ENCODE data around the gene CAPZA2.

Gene CAPZA2

DNA sequence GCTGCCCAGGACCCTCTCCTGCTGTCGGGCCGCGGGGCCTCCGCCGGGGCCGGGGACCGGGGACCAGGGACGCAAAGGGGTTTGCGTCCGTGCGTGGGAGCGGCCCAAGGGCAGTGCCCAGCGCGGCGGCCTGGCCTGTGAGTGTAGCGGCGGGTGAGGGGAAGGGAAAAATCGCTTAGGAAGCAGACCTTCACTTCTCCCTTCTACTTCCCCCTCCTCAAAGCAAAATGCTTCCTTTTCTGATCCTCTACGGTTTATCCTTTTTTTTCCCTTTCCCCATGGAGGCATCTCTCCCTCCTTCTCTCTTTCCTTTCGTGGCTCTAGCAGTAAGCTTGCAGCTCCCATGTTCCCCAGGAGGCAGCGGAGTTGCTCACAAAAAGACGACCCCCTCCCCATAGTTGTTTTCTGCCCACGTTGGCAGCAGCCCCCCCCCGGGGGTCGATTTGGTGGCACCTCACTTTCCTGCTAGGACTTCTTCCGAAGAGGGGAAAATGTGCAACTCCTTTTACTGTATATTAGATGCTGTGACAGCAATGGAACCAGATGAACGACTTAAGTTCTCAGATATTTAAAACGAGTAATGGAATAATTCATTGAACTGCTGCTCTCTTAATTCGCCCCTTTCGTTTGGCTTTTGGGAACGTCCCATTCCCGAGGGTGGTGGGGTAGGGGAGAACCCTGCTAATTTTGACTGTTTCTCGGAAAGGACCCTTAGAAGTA, 724 bp downstream of the CAPZA2 start:
- H3K56ac ChIP-seq (ENCODE audit: low read length): peak overlapping the region; percentile 98
- no CpG with 5 or more reads among the region's 33 CpGs for WGBS (ENCODE audit: extremely low coverage, insufficient coverage, low lambda C conversion rate)
- H2BK15ac ChIP-seq (replicated peaks; ENCODE audit: low read depth): no peak overlapping the region

DNA sequence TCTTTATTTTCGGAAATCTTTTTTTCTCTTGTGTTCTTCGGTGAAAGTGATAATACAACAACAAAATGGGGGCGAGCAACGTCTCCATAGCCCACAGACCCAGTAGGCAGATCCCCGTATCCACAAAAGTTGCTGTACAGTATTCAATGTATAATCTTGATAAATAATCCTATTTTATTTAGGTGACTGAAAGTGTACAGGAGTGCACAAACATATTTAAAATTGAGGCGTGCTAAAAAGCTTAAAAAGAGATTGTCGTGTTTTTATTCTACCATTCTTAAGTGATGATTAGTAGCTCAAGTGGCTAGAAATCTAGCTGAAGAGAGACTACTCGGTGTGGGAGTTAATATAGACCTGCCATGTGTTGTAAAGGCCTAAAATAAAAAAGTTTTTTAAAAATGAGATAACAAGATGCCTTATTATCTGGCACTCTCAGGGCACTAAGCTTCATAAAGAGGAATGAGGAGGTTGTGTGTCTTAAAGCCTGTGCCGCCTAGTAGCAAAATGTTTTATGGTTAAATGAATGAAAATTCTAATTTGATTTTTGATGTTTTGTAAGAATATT, 1.6 kb downstream of the CAPZA2 start:
- WGBS (ENCODE audit: extremely low coverage, insufficient coverage, low lambda C conversion rate): no CpG with 5 or more reads among the region's 9 CpGs
- Histone ChIP-seq H3K4me2 (ENCODE audit: low read length) (peak overlapping the region; percentile 84), H4K8ac (ENCODE audit: low read depth, low read length) (no peak overlapping the region), H3K23ac (ENCODE audit: low read length) (no peak overlapping the region), H3K4me3 (ENCODE audit: low read length) (peak overlapping the region; percentile 58), H3K56ac (ENCODE audit: low read length) (peak overlapping the region; percentile 98), H2BK5ac (ENCODE audit: low read length) (no peak overlapping the region), H3K4ac (ENCODE audit: low read depth, low read length) (no peak overlapping the region), H3K27me3 (ENCODE audit: insufficient read depth, low read length, poor library complexity) (no peaks in the 10 kb centered on the region), H3K27ac (ENCODE audit: low read depth, low read length) (no peak overlapping the region), H4K5ac (ENCODE audit: low read length) (no peak overlapping the region), H2BK120ac (ENCODE audit: low read depth, low read length) (no peak overlapping the region), H3K36me3 (ENCODE audit: control insufficient read depth, insufficient read depth, low read length) (no peaks in the 10 kb centered on the region), H3K18ac (ENCODE audit: low read length) (no peak overlapping the region), H3K79me2 (ENCODE audit: control insufficient read depth, insufficient read depth, low read length) (peaks cover 44% of the 10 kb centered on the region), H2BK15ac (replicated peaks; ENCODE audit: low read depth) (no peak overlapping the region), H3K9ac (ENCODE audit: low read length) (peak overlapping the region; percentile 68), H3K4me1 (ENCODE audit: control insufficient read depth, low read depth, low read length) (no peaks in the 10 kb centered on the region), H3K79me1 (ENCODE audit: low read length) (peaks cover 2% of the 10 kb centered on the region), H2AK5ac (ENCODE audit: low read length) (no peak overlapping the region)
- no peak for DNase-seq

More for the DNA sequence above, 724 bp downstream of the CAPZA2 start:
- peak overlapping the region; percentile 68 for H3K9ac ChIP-seq (ENCODE audit: low read length)
- H3K4me2 ChIP-seq (ENCODE audit: low read length): peak overlapping the region; percentile 84
- no peak overlapping the region for H4K5ac ChIP-seq (ENCODE audit: low read length)
- no peak overlapping the region for H2BK5ac ChIP-seq (ENCODE audit: low read length)
- no peak overlapping the region for H4K8ac ChIP-seq (ENCODE audit: low read depth, low read length)
- no peak overlapping the region for H3K4ac ChIP-seq (ENCODE audit: low read depth, low read length)
- peak overlapping the region; percentile 53 for H3K18ac ChIP-seq (ENCODE audit: low read length)
- H3K79me1 ChIP-seq (ENCODE audit: low read length): peaks cover 2% of the 10 kb centered on the region
- no peak overlapping the region for H2AK5ac ChIP-seq (ENCODE audit: low read length)
- H3K23ac ChIP-seq (ENCODE audit: low read length): no peak overlapping the region
- H3K36me3 ChIP-seq (ENCODE audit: control insufficient read depth, insufficient read depth, low read length): no peaks in the 10 kb centered on the region
- peak overlapping the region; percentile 58 for H3K4me3 ChIP-seq (ENCODE audit: low read length)
- DNase-seq: peak; percentile 65
- no peaks in the 10 kb centered on the region for H3K27me3 ChIP-seq (ENCODE audit: insufficient read depth, low read length, poor library complexity)
- no peak overlapping the region for H2BK120ac ChIP-seq (ENCODE audit: low read depth, low read length)
- peak overlapping the region; percentile 19 for H3K27ac ChIP-seq (ENCODE audit: low read depth, low read length)
- H3K79me2 ChIP-seq (ENCODE audit: control insufficient read depth, insufficient read depth, low read length): peaks cover 41% of the 10 kb centered on the region
- H3K4me1 ChIP-seq (ENCODE audit: control insufficient read depth, low read depth, low read length): no peaks in the 10 kb centered on the region

DNA sequence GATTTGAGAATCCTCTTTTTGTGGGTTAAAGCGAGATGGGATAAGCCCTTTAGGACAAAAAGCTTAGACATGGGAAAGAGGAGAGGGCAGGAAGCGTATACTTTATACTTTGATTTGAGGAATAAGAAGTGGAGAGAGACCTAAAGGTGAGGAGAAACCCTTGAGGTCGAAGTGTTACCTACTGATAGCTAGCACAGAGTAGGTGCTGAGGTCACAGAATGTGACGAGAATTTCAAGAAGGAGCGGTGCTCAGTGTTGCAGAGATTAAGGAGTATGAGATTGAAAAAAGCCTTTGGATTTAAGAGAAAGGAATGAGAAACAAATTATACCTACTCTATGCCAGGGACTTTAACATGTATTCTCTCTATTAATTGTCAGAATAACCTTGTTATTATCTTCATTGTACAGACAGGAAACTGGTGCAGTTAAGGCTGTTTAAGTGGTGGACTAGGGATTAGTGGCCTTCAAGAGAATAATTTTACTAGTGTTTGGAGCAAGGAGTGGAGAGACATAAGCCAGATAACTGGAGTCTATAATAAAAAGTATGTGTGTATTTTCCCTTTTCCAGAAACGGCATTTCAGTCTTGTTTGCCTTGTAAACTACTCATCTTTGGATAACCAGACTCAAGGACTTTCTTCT, 8.8 kb downstream of the CAPZA2 start:
- Histone ChIP-seq H4K5ac (ENCODE audit: low read length) (no peak overlapping the region), H3K27ac (ENCODE audit: low read depth, low read length) (no peak overlapping the region), H3K4me2 (ENCODE audit: low read length) (no peak overlapping the region), H3K4me1 (ENCODE audit: control insufficient read depth, low read depth, low read length) (no peaks in the 10 kb centered on the region), H3K79me2 (ENCODE audit: control insufficient read depth, insufficient read depth, low read length) (peaks cover 64% of the 10 kb centered on the region), H3K4me3 (ENCODE audit: low read length) (no peak overlapping the region), H2BK15ac (replicated peaks; ENCODE audit: low read depth) (no peak overlapping the region), H3K36me3 (ENCODE audit: control insufficient read depth, insufficient read depth, low read length) (no peaks in the 10 kb centered on the region), H3K56ac (ENCODE audit: low read length) (no peak overlapping the region), H3K23ac (ENCODE audit: low read length) (no peak overlapping the region), H3K4ac (ENCODE audit: low read depth, low read length) (no peak overlapping the region), H2AK5ac (ENCODE audit: low read length) (no peak overlapping the region), H3K79me1 (ENCODE audit: low read length) (peaks cover 12% of the 10 kb centered on the region), H3K9ac (ENCODE audit: low read length) (no peak overlapping the region), H2BK120ac (ENCODE audit: low read depth, low read length) (no peak overlapping the region), H4K8ac (ENCODE audit: low read depth, low read length) (no peak overlapping the region), H3K18ac (ENCODE audit: low read length) (no peak overlapping the region), H2BK5ac (ENCODE audit: low read length) (no peak overlapping the region), H3K27me3 (ENCODE audit: insufficient read depth, low read length, poor library complexity) (no peaks in the 10 kb centered on the region)
- DNase-seq: peak; percentile 11
- WGBS (ENCODE audit: extremely low coverage, insufficient coverage, low lambda C conversion rate): no CpG with 5 or more reads among the region's 6 CpGs

DNA sequence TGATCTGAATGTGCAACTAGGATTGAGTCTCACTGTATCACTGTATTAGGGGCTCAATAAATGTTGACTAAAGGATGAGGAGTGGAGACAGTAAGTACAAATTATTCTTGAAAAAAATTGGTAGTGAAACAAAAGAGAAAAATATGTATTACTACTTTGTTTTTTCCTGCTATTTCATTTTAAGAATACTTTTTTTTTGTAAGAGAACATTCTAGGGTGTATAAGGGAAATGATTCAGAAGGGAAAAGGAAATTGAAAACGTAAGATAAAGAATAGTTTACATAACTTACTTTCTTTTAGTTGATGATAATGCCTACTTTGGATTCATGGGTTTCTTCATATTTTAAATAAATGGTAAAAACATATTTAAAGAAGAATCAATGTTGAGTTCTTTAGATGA, 9.6 kb downstream of the CAPZA2 start:
- no peak overlapping the region for H4K8ac ChIP-seq (ENCODE audit: low read depth, low read length)
- no CpG with 5 or more reads among the region's 1 CpG for WGBS (ENCODE audit: extremely low coverage, insufficient coverage, low lambda C conversion rate)

DNA sequence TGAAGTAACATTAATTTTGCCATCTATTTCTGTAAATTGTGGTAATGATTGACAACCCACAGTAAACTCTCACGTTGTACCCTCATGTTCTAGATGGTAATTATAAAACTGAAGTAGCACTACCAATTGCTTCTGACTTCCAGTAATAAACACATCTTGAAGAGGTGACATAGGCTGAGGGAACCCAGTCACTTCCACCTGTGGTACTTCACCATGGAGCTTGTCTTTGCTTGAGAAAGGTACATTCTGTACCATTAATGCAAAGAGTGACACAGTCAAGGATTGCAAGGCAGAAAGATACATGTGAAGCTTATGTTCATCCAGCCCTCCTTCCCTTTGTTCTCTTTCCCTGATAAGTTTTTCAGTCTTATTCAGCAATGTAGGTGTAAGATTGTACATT, 11.2 kb downstream of the CAPZA2 start:
- no peak overlapping the region for H3K18ac ChIP-seq (ENCODE audit: low read length)
- H3K4me2 ChIP-seq (ENCODE audit: low read length): no peak overlapping the region
- no peak overlapping the region for H4K5ac ChIP-seq (ENCODE audit: low read length)
- H3K27ac ChIP-seq (ENCODE audit: low read depth, low read length): no peak overlapping the region
- no peak overlapping the region for H4K8ac ChIP-seq (ENCODE audit: low read depth, low read length)
- no peaks in the 10 kb centered on the region for H3K36me3 ChIP-seq (ENCODE audit: control insufficient read depth, insufficient read depth, low read length)
- H3K23ac ChIP-seq (ENCODE audit: low read length): no peak overlapping the region
- H2BK15ac ChIP-seq (replicated peaks; ENCODE audit: low read depth): no peak overlapping the region
- peaks cover 21% of the 10 kb centered on the region for H3K79me1 ChIP-seq (ENCODE audit: low read length)
- H3K27me3 ChIP-seq (ENCODE audit: insufficient read depth, low read length, poor library complexity): no peaks in the 10 kb centered on the region
- H3K79me2 ChIP-seq (ENCODE audit: control insufficient read depth, insufficient read depth, low read length): peaks cover 56% of the 10 kb centered on the region
- H3K9ac ChIP-seq (ENCODE audit: low read length): no peak overlapping the region
- H3K56ac ChIP-seq (ENCODE audit: low read length): no peak overlapping the region
- no CpG with 5 or more reads among the region's 1 CpG for WGBS (ENCODE audit: extremely low coverage, insufficient coverage, low lambda C conversion rate)
- DNase-seq: no peak
- H2BK5ac ChIP-seq (ENCODE audit: low read length): no peak overlapping the region
- H3K4me1 ChIP-seq (ENCODE audit: control insufficient read depth, low read depth, low read length): peaks cover 3% of the 10 kb centered on the region
- no peak overlapping the region for H3K4me3 ChIP-seq (ENCODE audit: low read length)
- H3K4ac ChIP-seq (ENCODE audit: low read depth, low read length): no peak overlapping the region
- H2BK120ac ChIP-seq (ENCODE audit: low read depth, low read length): no peak overlapping the region
- no peak overlapping the region for H2AK5ac ChIP-seq (ENCODE audit: low read length)

More for the DNA sequence above, 9.6 kb downstream of the CAPZA2 start:
- Histone ChIP-seq H3K23ac (ENCODE audit: low read length) (no peak overlapping the region), H2BK15ac (replicated peaks; ENCODE audit: low read depth) (no peak overlapping the region), H2AK5ac (ENCODE audit: low read length) (no peak overlapping the region), H3K36me3 (ENCODE audit: control insufficient read depth, insufficient read depth, low read length) (no peaks in the 10 kb centered on the region), H3K4me3 (ENCODE audit: low read length) (no peak overlapping the region), H3K27me3 (ENCODE audit: insufficient read depth, low read length, poor library complexity) (no peaks in the 10 kb centered on the region), H4K5ac (ENCODE audit: low read length) (no peak overlapping the region), H3K56ac (ENCODE audit: low read length) (no peak overlapping the region), H3K79me1 (ENCODE audit: low read length) (peaks cover 12% of the 10 kb centered on the region), H3K4ac (ENCODE audit: low read depth, low read length) (no peak overlapping the region), H3K4me2 (ENCODE audit: low read length) (no peak overlapping the region), H3K27ac (ENCODE audit: low read depth, low read length) (no peak overlapping the region), H2BK5ac (ENCODE audit: low read length) (no peak overlapping the region), H2BK120ac (ENCODE audit: low read depth, low read length) (no peak overlapping the region), H3K4me1 (ENCODE audit: control insufficient read depth, low read depth, low read length) (no peaks in the 10 kb centered on the region), H3K79me2 (ENCODE audit: control insufficient read depth, insufficient read depth, low read length) (peaks cover 59% of the 10 kb centered on the region), H3K9ac (ENCODE audit: low read length) (no peak overlapping the region), H3K18ac (ENCODE audit: low read length) (no peak overlapping the region)
- DNase-seq: no peak
